GM12801 (cell line): ENCODE measurements around the gene HGD.

ENCODE experiments used
- CTCF ChIP-seq: IDR thresholded peaks from one replicate; pipeline ENCODE4 v1.5.1; 2011; ENCODE audit warnings: control low read depth; ENCODE audit not compliant: insufficient read length; ENCODE audit errors: extremely low read depth

The HGD gene

GRCh38 chr3:120682095-120682681 lies at the start of gene HGD:
Gene HGD (minus strand): TSS chr3:120682239. CDS start chr3:120682111, 128 bp downstream.
- TF ChIP-seq CTCF = no peak

GRCh38 chr3:120730576-120731542 lies 48.8 kb upstream of the HGD start:
- no peak for TF ChIP-seq CTCF

GRCh38 chr3:120726791-120727190 lies 44.8 kb upstream of the HGD start:
- TF ChIP-seq CTCF = no peak

GRCh38 chr3:120713262-120713661 lies 31.2 kb upstream of the HGD start:
- TF ChIP-seq CTCF = no peak

- TF ChIP-seq CTCF = no peak
Measured at GRCh38 chr3:120710369-120710768, 28.3 kb upstream of the HGD start.

GRCh38 chr3:120708408-120708807 lies 26.4 kb upstream of the HGD start:
- TF ChIP-seq CTCF = no peak

DNA sequence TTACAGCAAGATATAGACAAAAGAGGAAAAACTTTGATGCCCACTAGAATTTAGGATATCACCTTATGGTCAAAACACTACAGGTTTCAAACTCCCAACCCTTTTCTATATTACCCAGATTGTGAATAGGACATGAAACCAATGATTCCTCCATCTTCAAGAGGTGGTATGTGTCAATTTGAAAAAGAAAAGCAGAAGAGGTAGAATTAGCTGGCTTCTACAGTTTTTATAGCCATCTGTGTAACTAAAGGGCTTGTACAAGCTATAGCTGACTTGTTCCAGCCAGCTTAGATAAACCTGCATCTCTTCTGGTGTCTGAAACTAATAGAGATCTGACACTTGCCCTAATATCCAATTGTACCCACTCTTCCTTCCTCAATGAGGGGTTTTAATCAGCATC lies 24.9 kb upstream of the HGD start:
- no peak for TF ChIP-seq CTCF
